HG02943 (cell line): ENCODE results near the gene MCM3AP.

Experiments
- ATAC-seq: cut with Tn5 transposase; IDR thresholded peaks from one replicate; pipeline ENCODE4 v1.9.1; 2021; ENCODE audit warnings: mild to moderate bottlenecking, low read depth, moderate library complexity; ENCODE audit not compliant: unreplicated experiment

The MCM3AP gene

GRCh38 chr21:46284077-46284644, 1.2 kb downstream of the MCM3AP start:
- no peak for ATAC-seq

GRCh38 chr21:46274797-46275390, 10.5 kb downstream of the MCM3AP start:
- ATAC-seq: no peak

DNA sequence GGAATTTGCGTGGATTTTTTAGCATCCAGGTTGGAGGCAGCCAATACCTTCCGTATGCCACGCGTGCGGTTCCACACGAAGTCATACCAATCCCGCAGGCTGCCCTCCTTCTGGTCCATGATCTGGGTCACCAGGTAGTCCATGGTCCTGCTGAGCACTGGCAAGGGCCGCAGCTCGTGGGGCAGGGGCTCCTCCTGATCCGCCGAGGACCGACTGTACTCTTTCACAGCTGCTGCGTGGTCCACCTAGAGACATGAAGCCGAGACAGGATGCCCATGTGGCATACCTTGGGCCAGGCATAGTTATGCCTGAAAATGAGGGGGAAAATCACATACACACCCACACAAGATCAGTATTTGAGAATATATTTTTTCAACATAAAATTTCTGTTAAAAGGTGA, 12.1 kb downstream of the MCM3AP start:
- ATAC-seq: no peak

DNA sequence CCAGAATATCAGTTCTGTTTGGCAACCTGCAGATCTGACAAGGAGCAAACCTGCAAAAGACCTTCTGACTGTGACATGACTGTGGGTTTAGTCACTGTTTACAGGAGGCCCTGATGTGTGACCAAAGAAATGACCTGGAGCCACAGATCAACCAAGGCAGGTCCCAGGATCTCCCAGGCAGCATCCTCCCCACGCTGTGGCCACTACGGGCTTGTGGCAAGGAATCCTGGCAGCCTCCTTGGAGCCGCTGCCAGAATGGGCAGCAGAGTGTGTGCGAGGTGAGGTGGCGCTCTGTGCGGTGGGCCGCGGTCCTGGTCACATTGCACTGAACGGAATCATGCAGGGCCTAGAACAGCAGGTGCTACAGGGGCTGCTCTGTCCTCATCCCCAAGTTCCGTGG, 15.9 kb downstream of the MCM3AP start:
- no peak for ATAC-seq

GRCh38 chr21:46268371-46268770, 17.0 kb downstream of the MCM3AP start:
- ATAC-seq: no peak

DNA sequence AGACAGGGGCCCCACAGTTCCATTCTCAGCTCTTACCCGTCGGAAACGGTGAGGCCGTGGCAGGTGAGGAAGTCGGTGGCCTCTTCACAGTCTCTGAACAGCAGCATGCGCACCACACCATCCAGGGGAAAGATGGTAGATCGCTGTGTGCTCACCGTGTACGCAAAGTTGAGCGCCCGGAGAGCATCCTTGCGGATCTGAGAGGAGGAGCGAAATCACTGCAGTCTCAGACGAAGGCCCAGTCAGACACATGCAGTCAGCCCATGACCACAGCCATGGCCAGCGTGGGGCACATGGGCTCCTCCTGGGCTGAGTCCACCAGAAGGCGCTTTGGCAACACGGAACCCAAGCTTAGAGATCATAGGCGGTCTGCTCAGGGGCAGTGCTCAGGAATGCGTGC, 18.5 kb downstream of the MCM3AP start:
- ATAC-seq: no peak

DNA sequence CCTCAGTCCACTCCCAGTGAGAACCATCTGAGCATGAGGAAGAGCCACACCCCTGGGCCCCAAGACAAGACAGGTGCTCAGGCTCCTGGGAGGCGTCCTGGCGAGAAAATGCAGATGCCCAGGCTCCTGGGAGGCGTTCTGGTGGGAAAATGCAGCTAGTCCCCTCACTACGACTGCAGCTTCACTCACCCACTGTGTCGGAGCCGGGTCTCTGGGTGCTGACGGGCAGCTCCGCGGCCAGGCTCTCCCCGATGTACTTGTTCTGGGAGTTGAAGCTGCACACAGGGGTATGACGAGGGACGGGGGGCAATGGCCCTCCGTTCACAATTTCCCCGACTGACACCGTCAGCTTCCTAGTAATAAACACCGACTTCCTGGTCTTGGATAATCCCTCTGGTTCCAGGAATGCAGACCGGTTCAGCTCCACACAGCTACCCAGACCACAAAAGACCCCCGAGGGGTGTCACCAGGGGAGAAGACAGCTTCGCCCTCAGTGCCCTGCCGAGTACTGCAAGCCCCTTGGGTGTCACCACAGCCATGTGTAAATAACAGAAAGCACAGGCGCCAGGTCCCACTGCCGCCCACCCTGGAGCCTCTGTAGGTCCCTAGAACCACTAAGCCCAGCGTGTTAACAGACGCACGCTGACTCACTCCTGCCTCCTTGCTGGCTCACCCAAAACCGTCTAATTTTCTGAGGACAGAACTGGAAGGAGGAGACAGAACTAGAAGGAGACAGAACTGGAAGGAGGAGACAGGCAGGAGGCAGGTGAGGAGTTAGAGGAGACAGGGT, 19.5 kb downstream of the MCM3AP start:
- ATAC-seq: no peak

GRCh38 chr21:46264690-46265144, 20.7 kb downstream of the MCM3AP start:
- no peak for ATAC-seq

- no peak for ATAC-seq
Observed at GRCh38 chr21:46264046-46264689, 21.2 kb downstream of the MCM3AP start.

GRCh38 chr21:46256501-46256994, 28.9 kb downstream of the MCM3AP start:
- no peak for ATAC-seq

DNA sequence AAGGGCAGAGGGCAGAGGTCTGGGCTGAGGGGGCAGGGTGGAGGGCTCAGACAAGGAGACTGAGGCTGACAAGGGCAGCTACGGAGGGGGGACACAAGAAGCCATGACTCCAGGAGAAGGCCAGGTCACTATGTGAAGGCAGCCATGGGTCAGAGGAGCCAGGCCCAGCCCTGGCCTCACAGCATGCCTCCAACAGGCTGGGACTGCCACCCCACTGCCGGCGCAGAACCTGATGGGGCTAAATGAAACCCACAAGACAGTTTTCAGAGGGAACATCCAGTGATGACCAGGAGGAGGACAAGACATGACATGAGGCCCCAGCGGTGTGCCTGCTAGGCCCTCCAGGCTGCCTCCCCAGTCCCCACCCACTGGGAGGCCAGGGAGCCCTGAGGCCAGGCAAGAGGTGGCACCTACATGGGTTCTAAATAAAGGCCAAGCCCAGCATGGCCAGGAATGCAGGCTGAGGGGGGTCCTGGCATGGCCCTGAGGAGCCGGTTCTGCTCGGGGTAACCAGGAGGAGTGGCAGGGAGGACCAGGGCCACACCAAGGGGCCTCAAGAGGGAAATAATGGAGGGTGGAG, 29.6 kb downstream of the MCM3AP start:
- no peak for ATAC-seq

DNA sequence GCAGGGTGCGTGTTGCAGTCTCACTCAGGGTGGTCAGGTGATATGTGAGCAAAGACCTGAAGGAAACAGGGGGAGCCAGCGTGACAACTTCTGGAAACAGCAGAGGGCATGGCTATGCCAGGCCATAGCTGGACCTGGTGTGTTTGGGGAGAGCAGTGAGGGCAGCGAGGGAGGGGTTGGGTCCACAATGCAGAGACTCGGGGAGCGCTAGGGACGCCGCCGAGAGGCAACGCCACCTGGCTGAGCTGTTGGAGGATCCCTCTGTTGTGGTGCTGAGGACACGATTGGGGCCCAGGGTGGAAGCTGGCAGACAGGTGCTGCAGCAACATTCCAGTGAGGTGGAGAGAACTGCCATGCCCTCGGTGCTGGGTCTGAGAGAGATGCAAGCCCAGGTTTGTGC, 30.2 kb downstream of the MCM3AP start:
- no peak for ATAC-seq

DNA sequence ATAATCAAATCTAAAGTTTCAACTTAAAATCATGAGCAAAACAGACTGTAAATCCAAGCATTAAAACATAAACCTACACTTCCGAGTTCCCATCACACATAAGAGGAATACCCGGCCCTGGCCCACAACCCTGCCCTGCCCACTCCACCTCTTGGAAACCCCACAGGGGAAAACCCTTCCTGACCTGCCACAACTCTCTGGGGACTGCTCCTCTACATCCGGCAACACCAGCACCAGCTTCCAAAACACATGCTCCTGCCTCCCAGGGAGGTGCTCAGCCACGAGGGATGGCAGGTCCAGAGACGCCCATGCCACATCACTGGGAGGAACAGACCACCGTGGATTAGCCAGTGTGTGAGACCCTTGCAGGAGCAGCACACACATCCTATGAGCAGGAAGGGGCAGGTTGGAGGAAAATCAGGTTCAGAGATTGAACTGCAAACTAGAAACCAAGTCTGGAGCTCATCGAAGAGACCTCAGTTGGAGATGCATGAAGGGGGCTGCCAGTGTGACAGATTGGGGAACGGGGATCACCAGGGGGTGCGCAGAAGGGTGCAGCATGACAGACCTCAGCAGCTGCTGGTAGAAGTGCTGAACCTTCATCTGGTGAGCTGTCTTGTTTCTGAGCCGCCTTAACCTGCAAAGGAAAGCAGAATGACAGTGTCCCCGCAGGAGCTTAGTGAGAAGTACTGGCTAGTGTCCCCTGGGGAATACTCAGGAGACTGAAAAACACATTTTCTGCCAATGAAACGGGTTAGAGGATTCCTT, 31.0 kb downstream of the MCM3AP start:
- ATAC-seq: no peak

- ATAC-seq: no peak
Observed at GRCh38 chr21:46253610-46254124, 31.7 kb downstream of the MCM3AP start.

DNA sequence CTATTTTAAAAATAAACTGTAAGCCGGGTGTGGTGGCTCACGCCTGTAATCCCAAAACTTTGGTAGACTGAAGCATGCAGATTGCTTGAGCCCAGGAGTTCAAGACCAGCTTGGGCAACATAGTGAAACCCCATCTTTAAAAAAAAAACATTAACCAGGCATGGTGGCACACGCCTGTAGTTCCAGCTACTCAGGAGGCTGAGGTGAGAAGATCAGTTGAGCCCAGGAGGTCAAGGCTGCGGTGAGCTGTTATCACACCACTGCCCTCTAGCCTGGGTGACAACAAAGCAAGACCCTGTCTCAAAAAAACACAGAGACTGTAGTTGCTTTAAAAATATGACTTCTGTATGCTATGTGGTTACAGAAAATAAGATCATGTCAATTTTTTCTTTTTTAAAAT, 32.6 kb downstream of the MCM3AP start:
- ATAC-seq: no peak

- no peak for ATAC-seq
Observed at GRCh38 chr21:46250146-46250725, 35.2 kb downstream of the MCM3AP start.

GRCh38 chr21:46248827-46249226, 36.6 kb downstream of the MCM3AP start:
- ATAC-seq: no peak

DNA sequence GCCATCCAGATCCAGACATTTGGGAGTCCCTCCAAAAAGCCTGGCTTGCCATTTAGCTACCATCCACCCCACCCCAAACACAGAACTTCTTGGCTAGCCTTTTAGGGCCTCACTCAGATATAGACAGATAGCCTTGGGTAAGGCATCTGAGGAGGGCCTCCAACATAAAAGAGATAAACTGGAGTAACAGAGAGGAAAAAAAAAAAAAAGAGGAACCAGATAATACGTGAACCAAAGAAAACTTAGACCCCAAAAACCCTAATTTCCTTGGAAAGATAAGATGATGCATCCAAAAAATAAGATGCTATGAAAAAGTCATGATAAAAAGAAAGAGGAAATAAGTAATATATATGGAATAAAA, 37.0 kb downstream of the MCM3AP start:
- no peak for ATAC-seq

- ATAC-seq: no peak
Observed at GRCh38 chr21:46247699-46248421, 37.6 kb downstream of the MCM3AP start.
